GM12865 (cell line): ENCODE measurements around the gene TP53AIP1.

ENCODE experiments used
- DNase-seq: peaks from one replicate; pipeline ENCODE4 v3.0.0; 2010; ENCODE audit warnings: low read depth
- H3K4me3 ChIP-seq: 2 replicates; pipeline ENCODE4 v1.5.1; 2011; ENCODE audit warnings: mild to moderate bottlenecking, low read depth, low read length, control low read depth
- TF ChIP-seq, protein P1 (sequence below): IDR thresholded peaks from 2 replicates; pipeline ENCODE4 v1.5.1; 2011; ENCODE audit warnings: low read length, control low read depth, low read depth, inconsistent platforms; ENCODE audit not compliant: insufficient read depth; ENCODE audit errors: missing control alignments

Gene TP53AIP1

DNA sequence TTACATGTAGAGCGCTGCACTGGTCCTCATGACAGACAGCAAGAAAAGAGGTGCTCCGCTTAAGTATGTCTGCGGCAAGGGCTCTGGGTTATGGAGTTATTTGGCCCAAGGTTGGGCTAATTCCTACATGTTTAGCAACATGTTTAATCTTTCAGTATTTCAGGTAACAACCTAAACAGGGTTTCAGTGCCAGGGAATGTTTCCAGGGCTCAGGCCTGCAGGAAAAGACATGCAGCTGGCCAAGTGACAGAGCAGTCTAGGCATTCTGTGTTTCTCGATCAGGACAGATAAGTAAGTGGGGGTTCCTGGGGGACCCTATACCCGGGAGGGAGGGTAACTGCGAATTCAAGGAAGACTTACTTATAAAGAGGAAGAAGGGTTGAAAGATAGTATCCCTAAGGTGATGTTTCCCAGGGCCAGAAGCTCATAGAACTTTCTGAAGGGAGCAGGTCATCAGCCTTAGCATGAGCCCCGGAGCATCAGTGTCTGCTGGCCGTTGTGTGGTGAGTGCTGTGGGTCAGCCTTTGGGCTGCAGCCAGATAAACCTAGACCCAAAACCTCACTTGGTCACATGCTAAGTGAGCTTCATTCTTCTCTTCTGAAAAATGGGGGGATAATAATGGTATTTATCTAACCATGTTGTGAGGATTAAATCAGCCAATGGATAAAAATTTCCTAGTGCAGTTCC lies 33.1 kb downstream of the TP53AIP1 start:
- no peak overlapping the region for H3K4me3 ChIP-seq
- no peak for DNase-seq
- TF ChIP-seq, protein P1, sequence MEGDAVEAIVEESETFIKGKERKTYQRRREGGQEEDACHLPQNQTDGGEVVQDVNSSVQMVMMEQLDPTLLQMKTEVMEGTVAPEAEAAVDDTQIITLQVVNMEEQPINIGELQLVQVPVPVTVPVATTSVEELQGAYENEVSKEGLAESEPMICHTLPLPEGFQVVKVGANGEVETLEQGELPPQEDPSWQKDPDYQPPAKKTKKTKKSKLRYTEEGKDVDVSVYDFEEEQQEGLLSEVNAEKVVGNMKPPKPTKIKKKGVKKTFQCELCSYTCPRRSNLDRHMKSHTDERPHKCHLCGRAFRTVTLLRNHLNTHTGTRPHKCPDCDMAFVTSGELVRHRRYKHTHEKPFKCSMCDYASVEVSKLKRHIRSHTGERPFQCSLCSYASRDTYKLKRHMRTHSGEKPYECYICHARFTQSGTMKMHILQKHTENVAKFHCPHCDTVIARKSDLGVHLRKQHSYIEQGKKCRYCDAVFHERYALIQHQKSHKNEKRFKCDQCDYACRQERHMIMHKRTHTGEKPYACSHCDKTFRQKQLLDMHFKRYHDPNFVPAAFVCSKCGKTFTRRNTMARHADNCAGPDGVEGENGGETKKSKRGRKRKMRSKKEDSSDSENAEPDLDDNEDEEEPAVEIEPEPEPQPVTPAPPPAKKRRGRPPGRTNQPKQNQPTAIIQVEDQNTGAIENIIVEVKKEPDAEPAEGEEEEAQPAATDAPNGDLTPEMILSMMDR, result no peak

DNA sequence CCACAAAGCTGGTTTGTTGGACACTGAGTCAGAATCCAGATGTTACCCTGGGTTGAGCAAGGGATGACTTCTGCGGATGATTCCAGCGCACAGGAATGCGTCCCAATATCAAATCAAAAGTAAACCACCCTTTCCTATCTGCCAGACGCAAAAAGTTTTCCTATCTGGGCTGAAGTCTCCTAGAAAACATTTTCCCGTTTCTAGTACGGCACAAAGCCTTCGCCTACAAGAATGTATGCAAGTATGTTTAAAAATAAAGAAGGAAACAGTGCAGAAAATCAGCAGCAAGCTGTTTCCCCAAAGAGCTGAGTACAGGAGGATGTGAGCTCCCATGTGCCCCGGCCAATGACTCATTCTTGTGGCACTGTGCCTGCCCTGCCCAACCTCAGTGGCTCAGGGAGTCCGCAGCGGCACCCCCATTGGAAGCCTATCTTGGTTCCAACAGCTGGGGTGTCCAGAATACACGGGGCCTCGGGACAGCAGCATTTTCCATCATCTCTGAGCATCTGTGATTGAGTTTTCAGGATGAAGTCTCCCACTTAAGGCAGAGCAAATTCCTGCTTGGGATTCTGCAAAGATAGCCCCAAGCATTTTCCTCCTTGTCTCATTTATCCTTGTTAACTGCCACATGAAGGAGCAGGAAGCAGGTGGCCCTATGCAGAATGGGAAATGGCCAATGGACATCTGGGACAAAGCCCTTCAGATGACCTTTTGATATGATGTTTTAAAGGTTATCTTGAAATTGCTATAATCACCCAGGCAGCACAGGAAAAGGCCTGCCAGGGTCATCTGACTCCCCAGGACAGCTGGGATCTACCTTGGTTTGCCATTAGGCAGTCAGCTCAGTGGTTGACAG lies 34.1 kb downstream of the TP53AIP1 start:
- H3K4me3 ChIP-seq, result no peak overlapping the region
- DNase-seq, result no peak

DNA sequence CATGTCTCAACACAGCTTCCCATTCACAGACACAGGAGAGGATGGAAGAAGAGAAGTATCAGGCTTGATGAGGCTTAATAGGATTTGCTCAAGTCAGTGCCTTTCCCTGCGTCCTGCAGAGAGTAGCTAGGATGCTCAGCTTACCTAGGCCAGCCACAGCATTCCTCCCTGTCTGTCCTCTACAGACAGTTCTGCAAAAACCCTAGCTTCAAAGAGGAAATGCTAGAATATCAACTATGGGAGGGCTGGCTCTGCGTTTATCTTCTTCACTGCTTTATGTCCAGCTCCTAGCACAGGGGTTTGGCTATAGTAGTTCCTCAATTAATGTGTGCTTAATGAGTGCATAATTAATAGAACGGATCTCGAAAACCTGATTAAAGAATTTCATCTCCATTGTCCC lies 35.1 kb downstream of the TP53AIP1 start:
- H3K4me3 ChIP-seq, result no peak overlapping the region
- no peak for DNase-seq
- TF ChIP-seq, protein P1, result no peak

More for the DNA sequence above, 34.1 kb downstream of the TP53AIP1 start:
- TF ChIP-seq, protein P1, result no peak

DNA sequence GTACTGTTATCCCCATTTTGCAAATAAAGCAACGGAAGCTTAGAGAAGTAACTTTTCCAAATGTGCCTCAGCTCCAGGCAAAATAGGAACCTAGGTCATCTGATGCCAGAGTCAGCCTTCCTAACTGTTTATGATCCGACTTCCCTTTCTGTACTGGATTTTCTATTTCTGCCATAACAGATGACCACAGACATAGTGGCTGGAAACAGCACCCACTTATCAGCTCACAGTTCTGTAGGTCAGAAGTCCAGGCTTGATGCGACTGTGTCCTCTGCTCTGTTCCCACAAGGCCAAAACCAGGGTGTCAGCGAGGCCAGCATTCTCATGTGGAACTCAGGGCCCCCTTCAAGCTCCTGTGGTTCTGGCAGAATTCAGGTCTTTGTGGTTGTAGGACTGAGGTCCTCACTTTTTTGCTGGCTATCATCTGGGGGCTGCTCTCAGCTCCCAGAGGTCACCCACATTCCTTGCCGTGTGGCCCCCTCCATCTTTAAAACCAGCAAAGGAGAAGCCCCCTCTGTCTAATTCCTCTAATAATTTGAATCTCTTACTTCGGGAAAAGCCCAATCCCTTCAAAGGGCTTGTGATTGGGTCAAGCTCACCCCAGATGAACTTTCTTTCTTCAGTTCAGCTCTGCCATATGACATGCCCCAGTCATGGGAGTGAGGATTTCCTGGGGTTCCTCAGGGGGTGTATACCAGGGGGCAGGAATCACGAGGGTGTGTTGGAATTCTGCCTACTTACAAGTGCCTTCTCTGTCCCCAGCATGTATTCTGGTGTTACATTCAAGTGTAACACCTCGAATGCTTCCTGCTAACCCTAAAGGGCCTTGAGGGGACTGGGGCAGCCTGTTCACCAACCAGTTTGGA lies 36.3 kb downstream of the TP53AIP1 start:
- TF ChIP-seq, protein P1, result no peak
- H3K4me3 ChIP-seq, result no peak overlapping the region
- no peak for DNase-seq

DNA sequence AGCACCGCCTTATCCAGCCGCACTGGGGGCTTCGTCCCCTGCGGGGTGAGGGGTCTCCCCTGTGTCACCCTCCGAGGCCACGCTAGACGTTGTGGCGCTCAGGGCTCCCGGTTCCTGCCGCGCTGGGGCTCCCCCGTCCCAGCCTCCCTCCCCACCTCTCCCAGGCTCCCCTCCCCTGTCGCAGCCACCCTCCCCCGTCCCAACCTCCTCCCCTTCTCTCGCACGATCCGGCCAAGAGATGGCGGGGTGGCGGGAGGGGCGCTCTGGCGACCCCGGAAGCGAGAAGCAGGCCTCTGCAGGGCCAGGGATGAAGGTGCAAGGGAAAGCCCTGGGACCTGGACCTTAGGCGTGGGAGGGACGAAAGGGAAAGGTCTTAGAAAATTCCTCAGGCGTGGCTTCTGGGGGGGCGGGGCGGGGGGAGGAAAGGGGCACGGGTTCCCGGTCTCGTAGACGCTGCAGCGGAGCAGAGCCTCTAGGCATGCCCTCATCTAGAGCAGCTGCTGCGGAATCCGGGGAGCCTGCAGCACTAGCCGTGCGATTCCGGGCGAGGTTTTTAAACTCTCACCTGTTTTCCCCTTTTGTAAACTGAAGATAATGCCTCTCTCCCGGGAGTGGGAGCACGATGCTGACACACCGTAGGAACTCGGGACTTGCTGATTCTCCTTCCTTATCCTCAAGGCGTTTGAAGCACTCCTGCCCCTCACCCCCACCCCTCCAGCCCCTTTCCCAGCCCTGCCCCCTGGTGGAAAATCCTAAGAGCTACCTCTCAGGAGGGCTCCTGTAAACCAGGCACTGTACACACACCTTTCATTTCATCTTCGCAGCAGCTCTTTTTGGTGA lies 37.1 kb downstream of the TP53AIP1 start:
- TF ChIP-seq, protein P1, result peak; percentile 37
- DNase-seq, result peak; percentile 15
- peak overlapping the region; percentile 38 for H3K4me3 ChIP-seq
